Tibial artery (tissue), 4 donors: ENCODE data around the gene EFNA5.

Experiments used
- DNase-seq, 2 donors: peaks; one replicate each; pipeline ENCODE4 v3.0.0-alpha.2; 2019
- H3K27ac ChIP-seq, 2 donors: fragments of 200-600 bp; sonication (generic) in 1 of 2; 1 replicate in 1 of 2; 2 replicates in 1 of 2; pipeline ENCODE4 v1.5.1; 2018 to 2019; ENCODE audit warnings: mild to moderate bottlenecking in 1 of 2
- H3K27me3 ChIP-seq, 2 donors: fragments of 200-600 bp; sonication (generic) in 1 of 2; one replicate each; pipeline versions ENCODE4 v1.5.1 to v1.6.0; 2016 to 2019
- H3K36me3 ChIP-seq, 3 donors: fragments of 200-600 bp; sonication (generic) in 2 of 3; one replicate each; pipeline ENCODE4 v1.5.1; 2016 to 2019; ENCODE audit warnings: mild to moderate bottlenecking in 2 of 3
- H3K4me1 ChIP-seq, 4 donors: fragments of 200-600 bp; sonication (generic) in 2 of 4; 1 replicate in 3 of 4; 2 replicates in 1 of 4; pipeline ENCODE4 v1.5.1; 2016 to 2019
- H3K4me3 ChIP-seq, 2 donors: fragments of 200-600 bp; sonication (generic) in 1 of 2; 1 replicate in 1 of 2; 2 replicates in 1 of 2; pipeline ENCODE4 v1.5.1; 2018 to 2019; ENCODE audit warnings: mild to moderate bottlenecking in 2 of 2
- H3K9me3 ChIP-seq, 3 donors: fragments of 200-600 bp; sonication (generic) in 1 of 3; one replicate each; pipeline ENCODE4 v1.5.1; 2016 to 2019
- intact Hi-C: fragments of 100-400 bp; cut with DNase I; formaldehyde crosslinking; loops from one replicate; pipeline ENCODE4 v1.15.0; 2023; ENCODE audit warnings: low total_unique reads
- TF ChIP-seq, protein P1 (sequence below), 2 experiments: fragments of 200-600 bp in 1 of 2; fragments of 450-650 bp in 1 of 2; IDR thresholded peaks; one replicate each; pipeline ENCODE4 v1.5.1; 2017 to 2019; ENCODE audit warnings: antibody characterized with exemption in 2 of 2, mild to moderate bottlenecking in 1 of 2, moderate library complexity in 1 of 2

Gene EFNA5

GRCh38 chr5:107443897-107444296 lies 226.8 kb downstream of the EFNA5 start:
- TF ChIP-seq, protein P1, sequence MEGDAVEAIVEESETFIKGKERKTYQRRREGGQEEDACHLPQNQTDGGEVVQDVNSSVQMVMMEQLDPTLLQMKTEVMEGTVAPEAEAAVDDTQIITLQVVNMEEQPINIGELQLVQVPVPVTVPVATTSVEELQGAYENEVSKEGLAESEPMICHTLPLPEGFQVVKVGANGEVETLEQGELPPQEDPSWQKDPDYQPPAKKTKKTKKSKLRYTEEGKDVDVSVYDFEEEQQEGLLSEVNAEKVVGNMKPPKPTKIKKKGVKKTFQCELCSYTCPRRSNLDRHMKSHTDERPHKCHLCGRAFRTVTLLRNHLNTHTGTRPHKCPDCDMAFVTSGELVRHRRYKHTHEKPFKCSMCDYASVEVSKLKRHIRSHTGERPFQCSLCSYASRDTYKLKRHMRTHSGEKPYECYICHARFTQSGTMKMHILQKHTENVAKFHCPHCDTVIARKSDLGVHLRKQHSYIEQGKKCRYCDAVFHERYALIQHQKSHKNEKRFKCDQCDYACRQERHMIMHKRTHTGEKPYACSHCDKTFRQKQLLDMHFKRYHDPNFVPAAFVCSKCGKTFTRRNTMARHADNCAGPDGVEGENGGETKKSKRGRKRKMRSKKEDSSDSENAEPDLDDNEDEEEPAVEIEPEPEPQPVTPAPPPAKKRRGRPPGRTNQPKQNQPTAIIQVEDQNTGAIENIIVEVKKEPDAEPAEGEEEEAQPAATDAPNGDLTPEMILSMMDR (IDR thresholded peaks at IDR 0.05) = no peak
- H3K27ac ChIP-seq = no peak overlapping the region
- H3K36me3 ChIP-seq = no peaks in the 10 kb centered on the region
- intact Hi-C loops = no loop called here
- peaks cover 0 to 5% (median 0%) of the 10 kb centered on the region in 3 donors for H3K9me3 ChIP-seq
- H3K4me1 ChIP-seq = no peaks in the 10 kb centered on the region
- no peaks in the 10 kb centered on the region for H3K27me3 ChIP-seq
- H3K4me3 ChIP-seq = no peak overlapping the region
- no peak for DNase-seq

DNA sequence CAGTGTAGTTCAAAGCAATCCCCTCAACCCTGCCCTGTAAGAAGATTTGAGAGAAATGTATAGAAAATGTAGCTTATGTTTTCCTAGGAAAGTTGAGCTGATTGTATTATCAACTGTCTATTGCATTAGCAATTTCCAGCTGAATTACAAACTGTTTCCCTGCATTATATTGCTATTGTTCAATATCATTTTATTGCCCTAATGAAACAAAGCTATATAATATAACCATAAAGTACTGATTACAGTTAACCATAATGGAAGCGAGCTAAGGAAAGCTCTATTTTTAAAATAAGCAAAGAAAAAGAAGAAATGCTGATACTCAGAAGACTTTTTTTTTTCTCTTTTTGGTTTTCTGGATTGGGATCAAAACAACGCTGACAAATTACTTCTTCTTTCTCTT lies 228.3 kb downstream of the EFNA5 start:
- H3K4me3 ChIP-seq = no peak overlapping the region
- no peaks in the 10 kb centered on the region for H3K4me1 ChIP-seq
- H3K36me3 ChIP-seq = no peaks in the 10 kb centered on the region
- no peaks in the 10 kb centered on the region for H3K27me3 ChIP-seq
- intact Hi-C loops = no loop called here
- H3K27ac ChIP-seq = no peak overlapping the region
- TF ChIP-seq, protein P1 (IDR thresholded peaks at IDR 0.05) = no peak
- no peak for DNase-seq
- H3K9me3 ChIP-seq = peaks cover 0 to 8% (median 0%) of the 10 kb centered on the region in 3 donors

DNA sequence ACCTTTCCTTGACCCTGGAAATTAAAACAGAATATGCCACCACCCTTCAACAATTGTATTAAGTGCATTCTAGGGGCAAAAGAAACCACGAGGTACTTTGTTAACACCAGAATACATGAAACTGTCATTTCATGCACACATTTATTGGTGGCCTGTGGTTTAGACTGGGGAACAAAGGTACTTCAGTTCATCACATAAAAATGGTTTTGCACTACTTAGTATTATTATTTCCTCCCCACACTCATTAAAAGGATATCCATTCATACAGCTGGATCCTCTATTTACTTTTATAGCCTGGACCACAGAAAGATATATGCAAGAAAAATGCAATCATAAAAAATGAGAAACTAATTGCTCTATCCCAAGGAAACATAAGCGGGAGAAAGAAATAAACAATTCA lies 230.9 kb downstream of the EFNA5 start:
- Histone ChIP-seq H3K4me1 (peaks cover 0 to 11% (median 0%) of the 10 kb centered on the region in 4 donors), H3K4me3 (no peak overlapping the region), H3K9me3 (peaks cover 0 to 8% (median 0%) of the 10 kb centered on the region in 3 donors), H3K36me3 (no peaks in the 10 kb centered on the region), H3K27me3 (no peaks in the 10 kb centered on the region), H3K27ac (no peak overlapping the region)
- DNase-seq = no peak
- intact Hi-C loops = no loop called here
- TF ChIP-seq, protein P1 (IDR thresholded peaks at IDR 0.05) = no peak

DNA sequence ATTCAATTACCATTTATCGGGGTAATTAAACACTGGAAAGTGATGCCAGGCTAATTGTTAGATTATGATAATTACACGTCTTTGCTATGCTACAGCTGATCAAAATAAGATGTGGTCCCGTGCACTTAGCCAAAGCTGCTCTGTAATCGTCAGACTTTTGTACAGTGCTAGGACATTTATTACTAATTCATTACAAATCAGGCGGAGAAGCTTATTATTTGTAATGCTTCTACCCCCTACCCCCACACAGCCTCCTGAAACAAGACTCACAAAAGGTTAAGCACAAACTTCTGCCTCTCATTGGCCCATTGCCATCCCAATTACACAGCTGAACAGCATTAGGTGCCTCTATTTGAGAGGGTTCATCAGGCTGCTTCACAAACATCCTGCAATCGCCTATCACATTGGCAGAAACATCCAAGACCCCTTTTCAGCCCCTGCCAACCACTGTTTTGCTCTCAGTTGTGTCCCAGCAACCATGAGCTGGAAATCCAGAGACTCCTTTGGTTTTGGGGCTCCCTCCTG lies 232.7 kb downstream of the EFNA5 start:
- intact Hi-C loops = no loop called here

DNA sequence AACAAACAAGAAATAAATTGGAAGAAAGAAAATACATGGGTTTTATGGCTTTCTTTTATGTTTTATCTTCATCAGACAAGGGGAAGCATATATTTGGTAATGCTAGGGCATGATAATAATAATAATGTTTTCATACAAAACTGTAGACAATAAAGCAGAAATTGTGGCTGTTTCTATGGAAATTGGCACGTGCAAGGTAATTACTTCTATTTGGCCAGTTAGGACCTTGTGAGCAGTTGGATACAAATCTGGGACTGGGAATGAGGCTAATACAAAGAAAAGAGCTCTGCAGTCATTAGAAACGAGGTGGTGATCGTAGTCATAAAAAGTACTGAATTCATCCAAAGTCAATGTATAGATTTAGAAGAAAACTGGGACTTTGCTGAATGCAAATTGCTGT lies 233.6 kb downstream of the EFNA5 start:
- TF ChIP-seq, protein P1 (IDR thresholded peaks at IDR 0.05) = no peak
- H3K9me3 ChIP-seq = peaks cover 0 to 8% (median 0%) of the 10 kb centered on the region in 3 donors
- DNase-seq = no peak

More for the DNA sequence above, 232.7 kb downstream of the EFNA5 start:
- H3K36me3 ChIP-seq = no peaks in the 10 kb centered on the region
- no peak overlapping the region for H3K27ac ChIP-seq
- H3K4me3 ChIP-seq = no peak overlapping the region
- peaks cover 0 to 11% (median 0%) of the 10 kb centered on the region in 4 donors for H3K4me1 ChIP-seq
- H3K27me3 ChIP-seq = no peaks in the 10 kb centered on the region
- TF ChIP-seq, protein P1 (IDR thresholded peaks at IDR 0.05) = no peak
- DNase-seq = no peak
- H3K9me3 ChIP-seq = peaks cover 0 to 8% (median 0%) of the 10 kb centered on the region in 3 donors

More for the DNA sequence above, 233.6 kb downstream of the EFNA5 start:
- H3K27ac ChIP-seq = no peak overlapping the region
- intact Hi-C loops = no loop called here
- no peaks in the 10 kb centered on the region for H3K36me3 ChIP-seq
- H3K4me3 ChIP-seq = no peak overlapping the region
- peaks cover 0 to 16% (median 0%) of the 10 kb centered on the region in 4 donors for H3K4me1 ChIP-seq
- H3K27me3 ChIP-seq = no peaks in the 10 kb centered on the region
